Measurements from ENCODE around the gene MEGF11.
A peak's percentile ranks its signal among the peaks of the same experiment; 100 is the strongest.

The MEGF11 gene

GRCh38 chr15:66291816-66292570 lies 38.4 kb upstream of the MEGF11 start:
- no peak for DNase-seq (ENCODE audit: insufficient read length, low spot score)
- no peak for FAIRE-seq
- TF ChIP-seq TAF1 (IDR thresholded peaks at IDR 0.05; ENCODE audit: low read depth, low read length) (no peak), PAX5 (IDR thresholded peaks at IDR 0.05; ENCODE audit: insufficient read depth, low read length, severe bottlenecking) (no peak), POU2F2 (IDR thresholded peaks at IDR 0.05; ENCODE audit: low read depth, low read length) (no peak), SPI1 (IDR thresholded peaks at IDR 0.05; ENCODE audit: low read depth, low read length) (no peak), POLR2A (IDR thresholded peaks at IDR 0.05; ENCODE audit: low read depth, low read length) (no peak), POLR2AphosphoS5 (IDR thresholded peaks at IDR 0.05; ENCODE audit: low read depth, low read length) (no peak)

GRCh38 chr15:66290518-66290917 lies 37.0 kb upstream of the MEGF11 start:
- no peak for TF ChIP-seq PAX5 (IDR thresholded peaks at IDR 0.05; ENCODE audit: insufficient read depth, low read length, severe bottlenecking)
- TF ChIP-seq TAF1 (IDR thresholded peaks at IDR 0.05; ENCODE audit: low read depth, low read length): no peak
- no peak for TF ChIP-seq POLR2AphosphoS5 (IDR thresholded peaks at IDR 0.05; ENCODE audit: low read depth, low read length)
- no peak for TF ChIP-seq POU2F2 (IDR thresholded peaks at IDR 0.05; ENCODE audit: low read depth, low read length)
- no peak for TF ChIP-seq SPI1 (IDR thresholded peaks at IDR 0.05; ENCODE audit: low read depth, low read length)
- no peak for DNase-seq (ENCODE audit: insufficient read length, low spot score)
- FAIRE-seq: no peak

DNA sequence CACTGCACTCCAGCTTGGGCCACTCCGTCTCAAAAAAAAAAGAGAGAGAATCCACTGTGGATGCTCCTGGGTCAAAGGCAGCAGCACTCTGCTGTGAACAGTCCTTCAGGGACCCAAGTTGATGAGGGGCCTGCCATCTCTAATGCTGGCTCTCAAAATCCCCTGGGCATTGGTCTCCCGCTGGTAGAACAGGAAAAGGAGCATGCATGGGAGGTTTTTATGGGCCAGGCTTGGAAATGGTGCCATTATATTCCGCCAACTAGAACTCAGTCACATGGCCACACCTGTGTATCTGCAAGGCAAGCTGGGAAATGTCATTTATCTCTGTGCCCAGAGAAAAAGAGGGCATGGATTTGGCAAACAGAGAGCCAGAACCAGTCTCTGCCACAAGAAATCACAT lies 36.5 kb upstream of the MEGF11 start:
- DNase-seq (ENCODE audit: insufficient read length, low spot score) (no peak), FAIRE-seq (no peak)
- TF ChIP-seq TAF1 (IDR thresholded peaks at IDR 0.05; ENCODE audit: low read depth, low read length) (no peak), POU2F2 (IDR thresholded peaks at IDR 0.05; ENCODE audit: low read depth, low read length) (no peak)

DNA sequence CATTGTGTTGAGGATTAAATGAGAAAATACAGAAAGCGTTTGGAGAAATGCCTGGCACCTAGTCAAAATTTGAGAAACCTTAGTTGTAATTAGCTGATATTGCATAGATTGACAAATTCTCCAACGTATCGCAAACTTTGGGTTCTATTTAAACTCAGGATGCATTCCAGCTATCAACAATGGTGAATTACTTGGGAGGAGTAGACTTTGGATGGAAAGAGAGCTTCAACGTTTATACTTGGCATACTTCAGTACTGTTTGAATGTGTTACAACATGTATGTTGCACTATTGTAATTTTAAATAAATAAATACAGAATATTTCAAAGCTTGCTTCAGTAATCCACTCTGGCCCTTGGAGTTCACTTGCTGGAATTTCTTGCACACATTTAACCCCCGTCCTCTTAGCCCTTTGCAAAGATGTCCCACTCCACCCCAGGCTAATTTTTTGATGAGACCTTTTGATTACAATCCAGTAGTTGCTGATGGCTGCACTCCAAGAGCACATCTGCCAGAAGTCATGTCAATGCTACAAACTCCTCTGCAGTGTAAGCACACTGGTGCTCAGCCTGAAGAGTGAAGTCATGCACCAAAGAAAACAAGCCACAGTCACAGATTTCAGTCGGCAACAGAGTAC lies 35.1 kb upstream of the MEGF11 start:
- DNase-seq (ENCODE audit: insufficient read length, low spot score) (no peak), FAIRE-seq (no peak)
- TF ChIP-seq POLR2A (IDR thresholded peaks at IDR 0.05; ENCODE audit: low read depth, low read length) (no peak), TAF1 (IDR thresholded peaks at IDR 0.05; ENCODE audit: low read depth, low read length) (no peak), POU2F2 (IDR thresholded peaks at IDR 0.05; ENCODE audit: low read depth, low read length) (no peak), POLR2AphosphoS5 (IDR thresholded peaks at IDR 0.05; ENCODE audit: low read depth, low read length) (no peak), SPI1 (IDR thresholded peaks at IDR 0.05; ENCODE audit: low read depth, low read length) (no peak), PAX5 (IDR thresholded peaks at IDR 0.05; ENCODE audit: insufficient read depth, low read length, severe bottlenecking) (no peak)

- DNase-seq (ENCODE audit: insufficient read length, low spot score): no peak
- TF ChIP-seq POLR2A (IDR thresholded peaks at IDR 0.05; ENCODE audit: low read depth, low read length): no peak
- TF ChIP-seq PAX5 (IDR thresholded peaks at IDR 0.05; ENCODE audit: insufficient read depth, low read length, severe bottlenecking): no peak
- TF ChIP-seq TAF1 (IDR thresholded peaks at IDR 0.05; ENCODE audit: low read depth, low read length): no peak
- no peak for TF ChIP-seq SPI1 (IDR thresholded peaks at IDR 0.05; ENCODE audit: low read depth, low read length)
- peak; percentile 23 for FAIRE-seq
Measured at GRCh38 chr15:66288093-66288492, 34.5 kb upstream of the MEGF11 start.

GRCh38 chr15:66287461-66288057 lies 34.0 kb upstream of the MEGF11 start:
- DNase-seq (ENCODE audit: insufficient read length, low spot score): no peak
- no peak for FAIRE-seq
- TF ChIP-seq POU2F2 (IDR thresholded peaks at IDR 0.05; ENCODE audit: low read depth, low read length) (no peak), POLR2A (IDR thresholded peaks at IDR 0.05; ENCODE audit: low read depth, low read length) (no peak), SPI1 (IDR thresholded peaks at IDR 0.05; ENCODE audit: low read depth, low read length) (no peak), TAF1 (IDR thresholded peaks at IDR 0.05; ENCODE audit: low read depth, low read length) (no peak), PAX5 (IDR thresholded peaks at IDR 0.05; ENCODE audit: insufficient read depth, low read length, severe bottlenecking) (no peak), POLR2AphosphoS5 (IDR thresholded peaks at IDR 0.05; ENCODE audit: low read depth, low read length) (no peak)

DNA sequence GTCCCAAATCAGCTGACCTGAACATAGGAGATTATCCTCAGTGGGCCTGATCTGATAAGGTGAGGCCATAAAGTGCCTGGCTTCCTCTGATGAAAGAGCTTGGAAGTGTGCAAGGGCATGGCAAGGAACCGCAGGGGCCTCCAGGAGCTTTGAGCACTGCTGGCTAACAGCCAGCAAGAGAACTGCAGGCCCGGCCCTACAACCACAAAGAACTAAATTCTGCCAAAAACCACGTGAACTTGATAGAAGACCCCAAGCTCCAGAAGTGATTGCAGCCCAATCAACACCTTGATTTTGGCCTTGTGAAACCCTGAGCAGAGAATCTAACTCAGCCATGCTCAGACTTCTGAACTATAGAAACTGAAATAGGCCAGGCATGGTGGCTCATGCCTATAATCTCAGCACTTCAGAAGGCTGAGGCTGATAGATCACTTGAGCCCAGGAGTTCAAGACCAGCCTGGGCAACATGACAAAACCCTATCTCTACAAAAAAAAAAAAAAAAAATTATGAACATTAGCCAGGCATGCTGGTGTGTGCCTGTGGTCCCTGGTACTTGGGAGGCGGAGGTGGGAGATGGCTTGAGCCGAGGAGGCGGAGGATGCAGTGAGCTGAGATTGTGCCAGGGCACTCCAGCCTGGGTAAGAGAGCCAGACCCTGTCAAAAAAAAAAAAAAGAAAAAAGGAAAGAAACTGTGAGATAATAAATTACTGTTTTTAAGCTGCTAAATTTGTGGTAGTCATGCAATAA lies 32.2 kb upstream of the MEGF11 start:
- DNase-seq (ENCODE audit: insufficient read length, low spot score) (no peak), FAIRE-seq (no peak)
- TF ChIP-seq POU2F2 (IDR thresholded peaks at IDR 0.05; ENCODE audit: low read depth, low read length) (no peak), POLR2A (IDR thresholded peaks at IDR 0.05; ENCODE audit: low read depth, low read length) (no peak), POLR2AphosphoS5 (IDR thresholded peaks at IDR 0.05; ENCODE audit: low read depth, low read length) (no peak), PAX5 (IDR thresholded peaks at IDR 0.05; ENCODE audit: insufficient read depth, low read length, severe bottlenecking) (no peak), SPI1 (IDR thresholded peaks at IDR 0.05; ENCODE audit: low read depth, low read length) (no peak), TAF1 (IDR thresholded peaks at IDR 0.05; ENCODE audit: low read depth, low read length) (no peak)

- no peak for FAIRE-seq
Measured at GRCh38 chr15:66284271-66284670, 30.7 kb upstream of the MEGF11 start.

DNA sequence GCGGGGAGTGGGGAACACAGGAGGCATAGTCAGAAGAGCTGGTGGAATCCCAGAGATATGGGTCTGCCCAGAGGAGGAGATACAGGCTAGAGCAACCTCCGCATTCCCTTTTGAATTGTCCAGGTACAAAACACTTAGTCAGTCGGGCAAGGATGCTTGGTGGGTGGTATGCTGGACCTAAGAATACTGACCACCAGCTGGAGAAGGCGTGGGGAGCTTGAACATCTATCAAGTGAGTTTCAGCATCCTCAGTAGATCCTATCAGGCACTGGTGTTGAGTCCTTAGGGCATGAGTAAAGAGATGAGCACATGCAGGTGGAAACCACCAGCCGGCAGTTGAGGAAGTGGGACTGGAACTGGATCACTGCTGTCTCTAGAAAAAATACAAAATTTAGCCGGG lies 25.1 kb upstream of the MEGF11 start:
- DNase-seq (ENCODE audit: insufficient read length, low spot score): no peak
- FAIRE-seq: no peak
- TF ChIP-seq TAF1 (IDR thresholded peaks at IDR 0.05; ENCODE audit: low read depth, low read length): no peak
- no peak for TF ChIP-seq POU2F2 (IDR thresholded peaks at IDR 0.05; ENCODE audit: low read depth, low read length)
- no peak for TF ChIP-seq POLR2AphosphoS5 (IDR thresholded peaks at IDR 0.05; ENCODE audit: low read depth, low read length)
- TF ChIP-seq PAX5 (IDR thresholded peaks at IDR 0.05; ENCODE audit: insufficient read depth, low read length, severe bottlenecking): no peak
- no peak for TF ChIP-seq SPI1 (IDR thresholded peaks at IDR 0.05; ENCODE audit: low read depth, low read length)
- TF ChIP-seq POLR2A (IDR thresholded peaks at IDR 0.05; ENCODE audit: low read depth, low read length): no peak

More at GRCh38 chr15:66284271-66284670, 30.7 kb upstream of the MEGF11 start:
- TF ChIP-seq SPI1 (IDR thresholded peaks at IDR 0.05; ENCODE audit: low read depth, low read length) (no peak), POLR2A (IDR thresholded peaks at IDR 0.05; ENCODE audit: low read depth, low read length) (no peak), TAF1 (IDR thresholded peaks at IDR 0.05; ENCODE audit: low read depth, low read length) (no peak), POU2F2 (IDR thresholded peaks at IDR 0.05; ENCODE audit: low read depth, low read length) (no peak), PAX5 (IDR thresholded peaks at IDR 0.05; ENCODE audit: insufficient read depth, low read length, severe bottlenecking) (no peak), POLR2AphosphoS5 (IDR thresholded peaks at IDR 0.05; ENCODE audit: low read depth, low read length) (no peak)
- DNase-seq (ENCODE audit: insufficient read length, low spot score): no peak

Measured in GM12891 (cell line).